H9 (cell line): ENCODE results near the gene SLC25A19. TPM values are rescaled to one million over a fixed set of nuclear protein-coding genes. Genes with fewer than 3 reads are reported as not detected.

Experiments
- DNase-seq: peaks from one replicate; pipeline ENCODE4 v3.0.0-alpha.2; 2017
- H2AFZ ChIP-seq: one replicate; pipeline ENCODE4 v1.6.1; 2013; ENCODE audit warnings: mild to moderate bottlenecking, low read length, control low read depth, moderate library complexity
- H2AK5ac ChIP-seq: 2 replicates; pipeline ENCODE4 v1.6.1; 2013; ENCODE audit warnings: low read length, control low read depth, mixed read lengths; ENCODE audit not compliant: insufficient read length
- H2BK120ac ChIP-seq: one replicate; pipeline ENCODE4 v1.6.1; 2013; ENCODE audit warnings: low read depth, mild to moderate bottlenecking, low read length, control low read depth, inconsistent platforms; ENCODE audit not compliant: poor library complexity, severe bottlenecking
- H2BK12ac ChIP-seq: 2 replicates; pipeline ENCODE4 v1.6.1; 2013; ENCODE audit warnings: low read length, control low read depth, mixed read lengths, low read depth; ENCODE audit not compliant: insufficient read length
- H2BK15ac ChIP-seq: 2 replicates; pipeline ENCODE4 v1.6.1; 2013; ENCODE audit warnings: low read depth, low read length, control low read depth
- H2BK20ac ChIP-seq: one replicate; pipeline ENCODE4 v1.6.1; 2013; ENCODE audit warnings: low read depth, mild to moderate bottlenecking, low read length, control low read depth, inconsistent platforms; ENCODE audit not compliant: poor library complexity, severe bottlenecking
- H2BK5ac ChIP-seq: 2 replicates; pipeline ENCODE4 v1.6.1; 2013; ENCODE audit warnings: low read length, control low read depth, mixed read lengths; ENCODE audit not compliant: insufficient read length
- H3K14ac ChIP-seq: 2 replicates; pipeline ENCODE4 v1.6.1; 2013; ENCODE audit warnings: low read length, control low read depth; ENCODE audit not compliant: insufficient read depth
- H3K18ac ChIP-seq: 2 replicates; pipeline ENCODE4 v1.6.1; 2013; ENCODE audit warnings: low read depth, mild to moderate bottlenecking, mixed read lengths, low read length, control low read depth; ENCODE audit not compliant: insufficient read length
- H3K23ac ChIP-seq: 2 replicates; pipeline ENCODE4 v1.6.1; 2013; ENCODE audit warnings: low read length, control low read depth, mixed read lengths, low read depth; ENCODE audit not compliant: insufficient read length
- H3K23me2 ChIP-seq: 2 replicates; pipeline ENCODE4 v1.6.1; 2013; ENCODE audit warnings: low read depth, mild to moderate bottlenecking, mixed read lengths, low read length, control low read depth; ENCODE audit not compliant: insufficient read length, poor library complexity, severe bottlenecking
- H3K27ac ChIP-seq: 2 replicates; pipeline ENCODE4 v1.5.1; 2013; ENCODE audit warnings: low read length, control low read depth, mixed read lengths, low read depth; ENCODE audit not compliant: insufficient read length
- H3K27me3 ChIP-seq: 2 replicates; pipeline ENCODE4 v1.6.1; 2013; ENCODE audit warnings: low read length, control low read depth, inconsistent platforms; ENCODE audit not compliant: insufficient read depth
- H3K4ac ChIP-seq: 2 replicates; pipeline ENCODE4 v1.6.1; 2013; ENCODE audit warnings: low read depth, mild to moderate bottlenecking, control low read depth, inconsistent platforms, low read length, moderate library complexity
- H3K4me1 ChIP-seq: 2 replicates; pipeline ENCODE4 v1.6.1; 2013; ENCODE audit warnings: low read length, control low read depth, inconsistent platforms; ENCODE audit not compliant: insufficient read depth
- H3K4me2 ChIP-seq: 2 replicates; pipeline ENCODE4 v1.6.1; 2013; ENCODE audit warnings: low read length, control low read depth, mixed read lengths; ENCODE audit not compliant: insufficient read length, insufficient read depth
- H3K56ac ChIP-seq: 2 replicates; pipeline ENCODE4 v1.6.1; 2013; ENCODE audit warnings: low read depth, mild to moderate bottlenecking, mixed read lengths, low read length, control low read depth; ENCODE audit not compliant: insufficient read length
- H3K79me1 ChIP-seq: 2 replicates; pipeline ENCODE4 v1.6.1; 2013; ENCODE audit warnings: low read depth, mild to moderate bottlenecking, moderate library complexity, low read length, control low read depth, inconsistent platforms; ENCODE audit not compliant: insufficient read depth, poor library complexity, severe bottlenecking
- H3K79me2 ChIP-seq: 2 replicates; pipeline ENCODE4 v1.6.1; 2013; ENCODE audit warnings: low read length, control low read depth, inconsistent platforms; ENCODE audit not compliant: insufficient read depth
- H3K9ac ChIP-seq: 2 replicates; pipeline ENCODE4 v1.6.1; 2013; ENCODE audit warnings: low read length, control low read depth, mixed read lengths; ENCODE audit not compliant: insufficient read length; ENCODE audit errors: extremely low read depth
- H3K9me3 ChIP-seq: one replicate; pipeline ENCODE4 v1.6.1; 2013; ENCODE audit warnings: low read depth, low read length, inconsistent platforms; ENCODE audit not compliant: control insufficient read depth
- H3T11ph ChIP-seq: one replicate; pipeline ENCODE4 v1.6.1; 2013; ENCODE audit warnings: mild to moderate bottlenecking, low read length, control low read depth, inconsistent platforms
- H4K20me1 ChIP-seq: one replicate; pipeline ENCODE4 v1.6.1; 2013; ENCODE audit not compliant: control insufficient read depth, insufficient read length, insufficient read depth
- H4K5ac ChIP-seq: 2 replicates; pipeline ENCODE4 v1.6.1; 2013; ENCODE audit warnings: low read depth, mild to moderate bottlenecking, mixed read lengths, low read length, control low read depth; ENCODE audit not compliant: insufficient read length
- H4K8ac ChIP-seq: replicated peaks from 2 replicates; pipeline ENCODE4 v1.6.1; 2013; ENCODE audit warnings: low read length, control low read depth, mixed read lengths, low read depth; ENCODE audit not compliant: insufficient read length
- H4K91ac ChIP-seq: 2 replicates; pipeline ENCODE4 v1.6.1; 2013; ENCODE audit warnings: low read depth, mild to moderate bottlenecking, moderate library complexity, mixed read lengths, low read length, control low read depth; ENCODE audit not compliant: insufficient read length
- H3K27ac Mint-ChIP-seq, 3 experiments: 2 replicates in 2 of 3; 3 replicates in 1 of 3; pipeline ENCODE4 v1.8.0; 2020 to 2021; ENCODE audit warnings: mixed read lengths in 3 of 3, mild to moderate bottlenecking in 1 of 3, moderate library complexity in 1 of 3
- H3K27me3 Mint-ChIP-seq: 2 replicates; pipeline ENCODE4 v1.8.0; 2021; ENCODE audit warnings: low read depth, mild to moderate bottlenecking, moderate library complexity, mixed read lengths
- H3K36me3 Mint-ChIP-seq, 3 experiments: 2 replicates in 2 of 3; 3 replicates in 1 of 3; pipeline ENCODE4 v1.8.0; 2020 to 2021; ENCODE audit warnings: low read depth in 3 of 3, mixed read lengths in 3 of 3; ENCODE audit not compliant: insufficient read depth in 1 of 3
- H3K4me1 Mint-ChIP-seq, 2 experiments: 2 replicates each; pipeline ENCODE4 v1.8.0; 2020; ENCODE audit warnings: mixed read lengths in 2 of 2
- H3K4me3 Mint-ChIP-seq, 2 experiments: 2 replicates in 1 of 2; 3 replicates in 1 of 2; pipeline ENCODE4 v1.8.0; 2020 to 2021; ENCODE audit warnings: mild to moderate bottlenecking in 2 of 2, mixed read lengths in 2 of 2, moderate library complexity in 1 of 2
- H3K9me3 Mint-ChIP-seq, 2 experiments: 2 replicates in 1 of 2; 3 replicates in 1 of 2; pipeline ENCODE4 v1.8.0; 2020; ENCODE audit warnings: mild to moderate bottlenecking in 2 of 2, mixed read lengths in 2 of 2, moderate library complexity in 1 of 2
- WGBS: extraction: QIAGEN DNeasy Blood & Tissue Kit; methylation state at CpG from one replicate; pipeline ENCODE4 v1.1.7; 2013; ENCODE audit warnings: missing lambda C conversion rate, low lambda C conversion rate, mixed read lengths; ENCODE audit not compliant: insufficient read length; ENCODE audit errors: extremely low coverage; 5-methylcytosine and 5-hydroxymethylcytosine counted together
- total RNA-seq: library from RNA; stranded (reverse); gene quantifications from 2 replicates; pipeline ENCODE4 v1.2.1, GENCODE V29; 2021
- TF ChIP-seq, protein P1 (sequence below): fragments of 200-600 bp; sonication (generic); conservative IDR thresholded peaks from 3 replicates; pipeline ENCODE4 v1.8.0; 2021; ENCODE audit warnings: antibody characterized with exemption, mild to moderate bottlenecking

The SLC25A19 gene
- total RNA-seq, 1 experiment from 2014 or later = 24.2 TPM

DNA sequence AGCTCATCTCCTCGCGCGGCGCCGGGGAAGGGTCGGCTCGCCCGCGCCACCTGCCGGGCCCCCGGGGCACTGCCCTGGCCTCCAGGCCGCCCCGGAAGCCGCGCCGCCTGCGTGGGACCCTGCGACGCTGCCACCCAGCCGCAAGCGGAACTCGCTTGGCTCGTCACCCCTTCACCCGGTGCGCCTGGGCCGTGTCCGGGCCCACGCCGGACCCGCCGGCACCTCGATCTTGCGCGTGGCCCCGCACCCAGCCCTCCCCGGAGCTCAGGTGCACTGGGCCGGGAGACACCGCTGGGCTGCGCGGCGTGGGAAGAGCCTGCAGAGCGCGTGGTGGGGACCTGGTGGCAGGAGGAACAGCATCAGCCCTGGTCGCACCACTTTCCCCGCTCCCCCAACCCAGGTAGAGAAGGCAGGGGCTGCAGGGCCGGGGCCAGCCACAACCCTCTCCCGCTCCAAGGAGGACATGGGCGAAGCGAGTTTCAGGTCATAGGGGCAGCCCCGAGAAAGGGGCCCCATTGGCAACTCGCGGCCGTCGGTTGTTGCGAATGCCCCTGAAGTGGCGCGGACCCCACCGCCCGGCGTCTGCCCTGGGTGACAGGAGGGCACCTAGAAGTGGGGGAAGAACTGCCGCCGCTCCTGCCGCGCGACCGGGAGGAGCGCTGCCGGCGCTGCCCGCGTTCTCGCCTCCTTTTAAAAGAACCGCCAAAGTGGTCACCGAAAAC is 17.8 kb downstream of the SLC25A19 start:
- no peak overlapping the region for H3T11ph ChIP-seq
- H2AFZ ChIP-seq = no peak overlapping the region
- H2AK5ac ChIP-seq = no peak overlapping the region
- Mint-ChIP-seq H3K36me3 (peaks cover 0 to 33% (median 31%) of the 10 kb centered on the region in 3 experiments; a peak in 6 of 7 replicates), H3K27ac (no peak overlapping the region), H3K4me1 (peaks cover 15 to 20% of the 10 kb centered on the region in 2 experiments), H3K27me3 (no peaks in the 10 kb centered on the region; the same call in 1 of the 2 replicates), H3K9me3 (no peaks in the 10 kb centered on the region), H3K4me3 (peak overlapping the region; percentile 72 to 83)
- WGBS = no CpG with 5 or more reads among the region's 74 CpGs
- H3K23ac ChIP-seq = no peak overlapping the region
- no peak overlapping the region for H3K56ac ChIP-seq
- no peak overlapping the region for H4K5ac ChIP-seq
- H3K4me1 ChIP-seq = 0 out of 2 replicates have a peak, but pooled peaks cover 2% of the 10 kb centered on the region
- H3K4me2 ChIP-seq = peak overlapping the region; percentile 68
- H3K9me3 ChIP-seq = no peaks in the 10 kb centered on the region
- peak; percentile 79 for DNase-seq
- no peaks in the 10 kb centered on the region for H3K27me3 ChIP-seq
- no peak overlapping the region for H2BK12ac ChIP-seq
- H2BK15ac ChIP-seq = no peak overlapping the region
- H2BK5ac ChIP-seq = no peak overlapping the region
- H4K91ac ChIP-seq = no peak overlapping the region
- TF ChIP-seq, protein P1, sequence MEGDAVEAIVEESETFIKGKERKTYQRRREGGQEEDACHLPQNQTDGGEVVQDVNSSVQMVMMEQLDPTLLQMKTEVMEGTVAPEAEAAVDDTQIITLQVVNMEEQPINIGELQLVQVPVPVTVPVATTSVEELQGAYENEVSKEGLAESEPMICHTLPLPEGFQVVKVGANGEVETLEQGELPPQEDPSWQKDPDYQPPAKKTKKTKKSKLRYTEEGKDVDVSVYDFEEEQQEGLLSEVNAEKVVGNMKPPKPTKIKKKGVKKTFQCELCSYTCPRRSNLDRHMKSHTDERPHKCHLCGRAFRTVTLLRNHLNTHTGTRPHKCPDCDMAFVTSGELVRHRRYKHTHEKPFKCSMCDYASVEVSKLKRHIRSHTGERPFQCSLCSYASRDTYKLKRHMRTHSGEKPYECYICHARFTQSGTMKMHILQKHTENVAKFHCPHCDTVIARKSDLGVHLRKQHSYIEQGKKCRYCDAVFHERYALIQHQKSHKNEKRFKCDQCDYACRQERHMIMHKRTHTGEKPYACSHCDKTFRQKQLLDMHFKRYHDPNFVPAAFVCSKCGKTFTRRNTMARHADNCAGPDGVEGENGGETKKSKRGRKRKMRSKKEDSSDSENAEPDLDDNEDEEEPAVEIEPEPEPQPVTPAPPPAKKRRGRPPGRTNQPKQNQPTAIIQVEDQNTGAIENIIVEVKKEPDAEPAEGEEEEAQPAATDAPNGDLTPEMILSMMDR = peak; percentile 72
- H2BK20ac ChIP-seq = no peak overlapping the region
- H3K79me2 ChIP-seq = no peaks in the 10 kb centered on the region
- H3K27ac ChIP-seq = no peak overlapping the region
- H4K8ac ChIP-seq = no peak overlapping the region
- no peaks in the 10 kb centered on the region for H4K20me1 ChIP-seq
- H2BK120ac ChIP-seq = no peak overlapping the region
- H3K14ac ChIP-seq = peak overlapping the region; percentile 72
- no peaks in the 10 kb centered on the region for H3K79me1 ChIP-seq
- H3K23me2 ChIP-seq = peaks cover 22% of the 10 kb centered on the region
- H3K18ac ChIP-seq = no peak overlapping the region
- no peak overlapping the region for H3K4ac ChIP-seq
- H3K9ac ChIP-seq = peak overlapping the region; percentile 66
